NCI-H2029 (cell line): ENCODE results near the gene SMS.
"Not testable (repeated sequence)": the region's sequence is repeated elsewhere in the genome, so short reads cannot be mapped to it uniquely, and the experiment has no call there.

Experiments
- DNase-seq: peaks from one replicate; lab custom pipeline; 2025; lab: John Stamatoyannopoulos, UW

Gene SMS

DNA sequence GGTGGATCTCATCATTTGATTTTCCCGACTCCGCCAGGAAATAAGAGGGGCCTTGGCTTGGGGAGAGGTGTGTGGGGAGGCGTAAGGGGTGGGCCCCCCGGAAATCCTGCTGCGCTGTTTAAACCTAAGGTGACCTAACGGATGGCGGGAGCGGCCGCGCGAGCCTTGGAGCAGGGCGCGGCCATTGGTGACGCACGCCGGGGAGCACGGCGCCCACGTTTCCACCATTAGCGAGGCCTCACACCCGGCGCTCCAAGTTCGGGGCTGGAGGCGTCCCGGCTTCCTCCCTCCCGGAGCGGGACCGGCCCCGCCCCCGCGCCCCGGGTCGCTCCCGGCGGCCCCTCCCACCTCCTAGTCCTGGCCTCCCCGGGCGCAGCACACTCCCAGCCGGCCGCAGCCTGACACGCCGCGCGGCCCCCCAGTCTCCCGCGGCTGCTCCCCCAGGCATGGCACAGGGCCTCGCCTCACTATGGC, at the start of gene SMS:
SMS (plus strand) TSS at position 354 of the 474 bp plus-strand sequence; CDS start at position 470, 116 bp downstream.
- peak; percentile 49 for DNase-seq

DNA sequence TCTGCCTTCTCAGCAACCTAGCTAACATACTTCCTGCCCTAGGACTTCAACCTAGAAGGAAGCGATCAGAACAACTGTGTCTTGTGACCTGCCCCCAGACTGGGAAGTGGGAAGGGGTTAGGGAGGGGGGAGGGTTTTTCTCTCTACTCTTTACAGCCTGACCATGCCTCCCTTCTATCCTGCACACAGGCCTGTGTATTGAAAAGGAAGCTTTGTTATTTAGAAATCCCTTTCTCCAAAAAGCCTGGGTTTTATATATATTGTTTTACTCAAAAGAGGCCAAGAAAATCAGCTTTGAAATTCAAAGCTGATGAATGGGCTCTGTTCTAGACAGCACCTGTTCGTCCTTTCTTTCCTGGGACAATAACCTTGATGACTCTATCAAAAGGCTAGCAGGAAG, 35.2 kb upstream of the SMS start:
- DNase-seq, result peak; percentile 35

DNA sequence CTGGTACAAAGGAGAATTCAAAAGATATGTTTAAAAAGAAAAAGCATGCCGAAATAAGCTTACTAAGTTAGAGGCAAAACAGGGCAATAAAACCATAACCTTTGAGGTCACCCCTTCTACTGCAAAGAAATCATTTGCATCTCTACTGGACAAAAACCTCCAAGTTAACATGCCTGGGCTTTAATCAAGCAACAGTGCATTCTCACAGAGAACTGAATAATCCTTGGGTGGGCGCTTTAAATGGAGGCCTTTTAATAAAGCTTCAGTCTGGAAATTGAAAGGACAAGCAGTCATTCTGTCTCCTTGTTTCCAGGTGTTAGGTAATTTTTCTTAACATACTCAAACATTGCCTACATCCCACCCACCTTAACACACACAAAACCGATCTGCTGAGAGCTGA, 34.6 kb upstream of the SMS start:
- DNase-seq, result no peak

DNA sequence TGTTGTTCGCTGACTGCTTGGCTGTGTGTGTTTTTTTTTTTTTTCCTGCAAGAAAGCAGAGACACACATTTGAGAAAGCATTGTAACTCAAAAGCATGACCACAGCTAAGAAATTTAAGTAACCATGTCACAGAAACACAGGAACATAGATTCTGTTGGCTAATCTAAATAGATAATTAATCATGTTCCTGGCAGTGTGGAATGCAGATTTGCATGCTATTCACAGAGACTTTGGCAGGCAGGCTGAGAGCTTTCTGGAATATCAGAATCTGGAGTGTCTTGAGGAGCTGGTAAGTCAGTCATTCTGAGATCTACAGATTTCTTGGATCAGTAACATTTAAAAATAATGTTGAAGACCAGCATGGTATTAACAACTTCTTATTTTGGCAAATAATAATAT, 33.2 kb upstream of the SMS start:
- DNase-seq, result no peak

DNA sequence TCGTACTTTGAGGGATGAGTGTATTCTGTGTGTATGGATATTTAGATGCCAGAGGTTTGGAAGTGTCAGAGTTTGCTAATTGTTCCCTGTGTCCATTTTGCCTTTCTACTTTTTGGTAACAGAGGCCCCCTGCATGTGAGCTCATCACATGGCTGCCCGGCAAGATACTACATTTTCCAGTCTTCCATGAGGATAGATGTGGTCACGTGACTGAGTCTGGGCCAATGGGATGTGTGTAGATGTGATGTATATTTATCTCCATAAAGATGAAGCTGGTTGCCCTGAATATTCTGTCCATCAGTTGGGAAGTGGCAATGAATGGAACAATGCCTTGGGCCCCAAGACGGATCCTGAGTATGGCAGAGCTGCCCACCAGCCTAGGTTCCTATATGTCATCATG, 29.0 kb upstream of the SMS start:
- no peak for DNase-seq

DNA sequence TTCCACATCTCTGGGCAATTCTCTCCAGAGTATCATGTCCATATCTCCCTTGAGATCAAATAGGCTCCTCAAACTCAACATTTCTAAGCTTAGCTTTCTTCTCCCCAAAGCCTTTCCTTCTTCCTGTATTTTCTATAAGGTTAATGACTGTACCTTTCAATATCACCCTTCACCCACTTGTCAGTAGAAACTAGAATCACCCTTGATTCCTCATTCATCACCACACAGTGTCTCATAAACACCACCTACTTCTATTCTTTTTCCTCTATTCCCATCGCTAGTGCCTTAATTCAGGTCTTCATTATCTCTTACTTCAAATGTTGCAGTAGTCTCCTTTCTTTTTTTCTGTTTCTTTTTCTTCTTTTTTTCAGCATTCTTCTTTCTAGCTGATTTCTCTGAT, 28.3 kb upstream of the SMS start:
- no peak for DNase-seq

DNA sequence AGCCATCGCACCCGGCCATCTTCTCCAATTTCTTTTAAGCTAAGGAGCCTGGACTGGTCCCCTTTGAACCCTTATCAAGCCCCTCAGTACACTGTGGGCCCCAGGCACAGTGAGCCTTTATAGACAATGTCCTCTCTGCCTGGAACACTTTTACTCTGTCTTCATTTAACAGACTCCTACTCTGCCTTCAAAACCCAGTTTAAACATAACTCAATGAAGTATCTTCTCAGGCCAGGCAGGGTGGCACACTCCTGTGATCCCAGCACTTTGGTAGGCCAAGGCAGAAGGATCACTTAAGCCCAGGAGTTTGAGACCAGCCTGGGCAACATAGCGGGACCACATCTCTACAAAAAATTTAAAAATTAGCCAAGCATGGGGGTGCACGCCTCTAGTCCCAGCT, 27.5 kb upstream of the SMS start:
- no peak for DNase-seq

DNA sequence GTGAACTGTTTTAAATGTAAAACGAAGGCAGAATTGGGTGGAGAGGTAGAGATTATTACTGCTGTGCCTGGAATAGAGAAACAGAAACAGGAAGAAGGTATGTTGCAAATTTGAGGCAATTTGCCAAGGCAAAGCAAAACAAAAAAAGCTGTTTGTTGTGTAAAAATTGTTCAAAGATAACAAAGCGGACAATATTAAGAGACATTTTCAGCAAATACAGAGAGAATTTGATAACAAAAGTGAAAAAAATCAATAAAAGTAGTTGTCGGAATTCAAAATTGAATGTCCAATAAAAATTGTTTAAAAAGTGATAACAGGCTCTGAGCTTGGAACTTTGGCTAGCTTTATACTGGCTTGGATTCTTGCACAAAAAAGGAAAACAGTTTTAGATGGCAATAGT, 14.4 kb upstream of the SMS start:
- DNase-seq, result no peak

DNA sequence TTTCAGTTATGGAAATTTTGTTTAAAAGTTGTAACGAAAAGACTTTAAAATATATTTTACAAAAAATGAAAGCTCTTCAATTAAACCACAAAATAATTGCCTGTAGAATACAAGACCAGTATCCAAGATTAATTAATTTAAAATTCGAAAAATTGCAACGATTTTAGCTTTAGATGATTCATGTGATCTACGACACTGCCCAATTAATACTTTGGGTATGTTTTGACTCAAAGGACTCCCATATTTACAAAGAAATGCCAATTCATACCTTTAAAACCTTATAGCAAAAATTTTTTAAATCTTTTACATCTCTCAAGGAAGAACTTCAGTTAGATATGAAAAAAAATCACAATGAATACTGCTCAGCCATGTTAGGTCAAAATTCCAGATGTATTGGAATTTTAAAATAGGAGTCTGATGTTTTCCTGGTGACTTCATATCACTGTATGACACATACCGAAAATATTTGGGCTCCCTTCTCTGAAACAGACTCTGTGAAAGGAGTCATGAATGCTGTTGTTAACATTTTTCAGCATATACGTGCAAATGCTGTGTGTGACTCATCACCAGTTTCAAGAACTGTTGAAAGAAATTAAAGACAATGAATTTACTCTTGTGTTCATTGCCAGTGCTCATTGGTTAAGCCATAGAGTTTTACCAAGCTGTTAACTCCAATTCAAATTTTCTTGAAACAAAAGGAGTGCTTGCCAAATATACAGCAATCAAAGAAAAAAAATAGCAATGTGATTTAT, 13.8 kb upstream of the SMS start:
- DNase-seq, result no peak

DNA sequence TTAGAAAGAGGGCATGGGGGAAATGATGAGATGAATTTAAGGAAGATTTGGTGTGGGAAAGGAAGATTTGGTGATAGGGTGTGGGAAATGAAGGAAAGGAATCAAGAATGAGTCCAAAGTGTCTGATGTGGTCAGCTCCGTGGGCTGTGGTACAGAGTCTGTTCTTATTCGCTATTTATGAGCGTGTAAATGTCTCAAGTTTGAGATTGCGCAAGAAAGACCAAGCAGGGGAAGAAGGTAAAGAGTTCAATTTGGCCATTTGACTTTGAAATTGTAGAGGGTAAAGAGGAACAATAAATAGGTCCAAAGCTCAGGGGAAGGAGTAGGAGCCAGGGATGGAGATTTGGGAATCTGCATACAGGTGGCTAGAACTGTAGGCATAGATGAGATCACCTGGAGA, 11.3 kb upstream of the SMS start:
- DNase-seq, result no peak

DNA sequence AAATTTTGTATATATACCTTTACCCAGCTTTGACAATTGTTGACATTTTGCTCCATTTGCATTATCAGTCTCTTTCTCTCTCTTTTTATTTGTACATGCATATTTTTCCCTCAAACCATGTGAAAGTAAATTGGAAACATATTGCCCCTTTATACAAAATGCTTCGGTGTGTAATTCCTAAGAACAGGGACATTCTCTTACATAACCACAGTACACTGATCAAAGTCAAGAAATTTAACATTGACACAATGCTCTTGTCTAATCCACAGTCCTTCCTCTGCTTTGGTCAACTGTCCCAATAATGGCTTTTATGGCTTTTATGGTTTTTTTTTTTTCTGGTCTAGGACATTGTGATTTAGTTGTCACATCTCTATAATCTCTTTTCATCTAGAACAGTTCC, 9.5 kb upstream of the SMS start:
- DNase-seq, result no peak

DNA sequence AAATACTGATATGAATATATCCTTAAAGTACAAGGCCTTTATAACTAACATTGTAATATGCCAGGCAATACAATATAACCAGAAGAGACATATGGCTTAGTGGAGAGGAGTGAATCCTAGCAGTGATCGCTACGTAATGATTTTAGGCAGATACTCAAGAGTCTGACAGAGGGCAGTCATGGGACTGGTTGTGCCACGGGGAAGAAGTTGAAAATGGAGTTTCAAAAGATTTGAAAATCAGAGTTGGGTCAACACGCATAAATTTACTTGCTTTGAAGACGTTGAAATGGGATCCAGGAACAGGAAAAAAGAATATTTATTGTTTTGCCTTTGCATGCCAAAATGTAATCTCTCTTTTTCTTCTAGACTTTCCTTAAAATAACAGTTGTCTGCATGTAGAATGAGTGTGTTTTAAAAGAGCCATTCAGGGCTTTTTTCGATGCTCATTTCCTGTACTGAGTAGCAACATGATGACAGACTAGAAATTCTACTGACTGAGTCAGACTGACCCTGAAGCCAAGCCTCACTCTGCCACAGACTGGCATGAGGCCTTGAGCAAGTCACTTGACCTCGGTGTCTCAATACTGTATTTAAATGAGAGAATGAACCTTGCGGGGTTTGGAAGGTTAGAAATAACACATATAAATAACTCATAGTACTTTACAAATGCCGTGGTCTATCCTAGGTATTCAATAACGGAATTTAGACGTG, 8.1 kb upstream of the SMS start:
- no peak for DNase-seq

DNA sequence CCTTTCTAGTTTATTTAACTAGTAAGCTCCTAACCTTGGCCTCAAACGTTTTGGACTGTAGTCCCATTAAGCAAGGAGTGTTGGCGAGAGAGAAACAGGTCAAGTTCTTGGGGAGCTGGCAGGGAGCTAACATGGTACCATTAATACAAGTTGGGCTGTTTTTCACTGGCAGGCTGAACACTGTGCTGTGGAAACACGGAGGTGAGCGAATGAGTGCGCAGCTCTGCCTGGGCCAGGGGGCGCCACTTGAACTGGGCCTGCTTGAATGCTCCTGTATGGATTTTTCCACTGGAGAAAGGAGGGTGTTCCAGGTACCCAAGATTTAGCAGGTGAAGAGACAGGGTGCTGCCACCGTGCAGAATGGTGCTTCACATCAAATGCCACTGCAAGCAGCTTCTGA, 7.4 kb upstream of the SMS start:
- no peak for DNase-seq

DNA sequence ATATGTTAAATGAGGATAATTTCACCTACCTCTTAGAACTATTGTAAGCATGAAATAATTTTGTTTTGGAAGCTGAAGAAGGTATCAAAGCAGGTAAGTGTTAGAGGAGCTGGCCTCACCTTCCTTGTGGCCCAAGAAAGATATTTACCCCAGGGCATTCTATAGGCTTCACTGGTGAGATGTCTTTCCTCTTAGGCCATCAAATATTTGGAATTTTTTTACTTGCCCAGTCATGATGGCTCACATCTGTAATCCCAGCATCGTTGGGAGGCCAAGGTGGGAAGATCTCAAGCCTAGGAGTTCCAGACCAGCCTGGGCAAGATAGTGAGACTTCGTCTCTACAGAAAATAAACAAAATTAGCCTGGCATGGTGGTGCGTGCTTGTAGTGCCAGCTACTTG, 6.1 kb upstream of the SMS start:
- DNase-seq, result no peak

DNA sequence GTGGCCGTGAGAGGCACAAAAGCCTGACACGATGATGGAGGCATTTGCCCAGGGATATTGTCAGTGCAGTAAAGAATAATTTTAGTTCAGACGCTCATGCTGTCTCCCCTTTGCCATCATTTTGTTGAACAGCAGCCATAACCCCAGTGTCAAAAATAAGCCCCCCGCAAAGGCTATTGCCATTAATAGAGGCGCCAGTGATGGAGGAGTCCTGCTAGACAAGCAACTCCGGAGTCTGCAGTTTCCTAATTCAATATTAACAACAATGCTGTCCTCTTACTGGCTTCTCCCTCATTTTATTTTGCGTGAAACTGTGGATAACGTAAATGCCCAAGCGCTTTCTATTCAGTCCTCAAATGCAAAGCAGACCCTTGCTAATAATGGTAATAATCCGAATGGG, 603 bp upstream of the SMS start:
- no peak for DNase-seq

DNA sequence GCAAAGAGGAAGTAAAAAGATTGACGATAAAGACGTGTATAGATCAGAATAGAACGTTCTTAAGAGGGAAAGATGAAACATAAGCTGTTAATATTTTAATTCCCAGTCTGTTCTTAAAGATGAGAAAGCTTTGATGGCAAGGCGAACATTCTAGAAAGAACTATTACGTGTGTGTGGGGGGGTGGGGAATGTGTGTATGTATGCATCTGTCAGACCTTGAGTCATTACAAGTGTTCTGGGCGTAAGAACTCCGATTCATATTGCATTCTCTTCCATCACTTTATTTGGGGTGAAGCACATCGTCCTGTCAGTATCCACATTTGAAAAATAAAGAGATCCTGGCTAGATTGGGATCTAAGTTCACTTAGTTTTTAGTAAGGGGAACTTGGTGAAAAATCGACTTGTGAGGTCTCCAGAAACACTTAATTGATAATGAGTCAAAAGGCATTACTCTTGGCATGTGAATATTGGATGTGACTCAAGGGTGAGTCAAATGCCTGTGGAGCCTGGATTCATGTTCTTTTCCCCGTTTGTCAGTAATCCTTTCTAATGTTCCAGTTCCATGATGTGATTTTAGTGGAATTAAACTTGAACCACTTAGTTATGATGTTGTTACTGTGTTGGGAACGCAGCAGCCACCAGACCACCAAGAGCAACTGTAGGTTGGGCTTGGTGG, 3.1 kb downstream of the SMS start:
- DNase-seq, result no peak

DNA sequence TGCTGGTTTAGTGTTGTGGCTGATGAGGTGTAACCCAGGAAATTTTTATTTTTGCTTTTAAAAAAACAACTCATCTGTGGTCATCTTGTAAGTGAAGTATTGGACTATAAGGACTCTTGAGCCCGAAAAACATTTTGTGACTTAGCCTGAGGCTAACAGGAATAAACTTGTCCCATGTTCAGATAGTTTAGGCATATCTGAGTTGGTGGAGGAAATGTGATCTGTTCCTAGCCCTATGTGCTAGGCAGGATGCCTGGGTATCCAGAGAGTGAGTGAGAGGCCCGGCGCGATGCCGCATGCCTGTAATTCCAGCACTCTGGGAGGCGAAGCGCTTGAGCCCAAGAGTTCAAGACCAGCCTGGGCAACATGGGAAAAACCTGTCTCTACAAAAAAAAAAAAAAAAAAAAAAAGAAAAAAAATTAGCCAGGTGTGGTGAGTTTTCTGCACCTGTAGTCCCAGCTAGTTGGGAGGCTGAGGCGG, 3.7 kb downstream of the SMS start:
- DNase-seq, result no peak

DNA sequence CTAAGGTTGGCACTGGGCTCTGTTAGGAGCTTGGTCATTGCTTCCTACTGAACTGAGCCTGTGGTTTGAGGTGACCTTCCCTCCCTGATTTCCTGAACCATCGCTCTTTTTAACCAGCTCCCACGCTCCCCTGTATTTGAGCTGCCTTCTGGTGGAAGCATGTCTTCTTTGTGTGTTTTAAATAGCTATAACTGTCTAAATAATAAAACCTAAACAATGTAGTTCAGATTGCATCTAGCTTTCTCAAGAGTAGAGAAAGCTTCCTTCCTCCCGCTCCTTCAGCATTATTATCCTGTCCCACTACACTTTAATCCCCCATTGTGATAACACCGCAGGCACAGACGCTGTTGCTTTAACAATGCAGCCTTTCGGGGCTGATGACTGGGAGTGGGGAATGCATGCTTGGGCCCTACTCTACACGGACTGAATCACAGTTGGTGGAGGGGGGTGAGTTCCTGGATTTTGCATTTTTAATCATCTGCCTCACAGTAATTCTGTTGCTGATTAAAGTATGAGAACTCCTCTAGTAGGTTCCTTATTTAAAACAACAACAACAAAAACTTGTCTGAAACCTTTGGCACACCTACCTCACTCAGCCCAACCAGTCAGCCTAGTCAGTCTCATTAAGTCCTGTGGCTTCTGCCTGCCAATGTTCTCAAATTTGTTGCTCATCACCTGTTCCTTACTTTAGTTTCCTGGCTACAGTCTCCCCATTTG, 6.6 kb downstream of the SMS start:
- DNase-seq, result no peak

DNA sequence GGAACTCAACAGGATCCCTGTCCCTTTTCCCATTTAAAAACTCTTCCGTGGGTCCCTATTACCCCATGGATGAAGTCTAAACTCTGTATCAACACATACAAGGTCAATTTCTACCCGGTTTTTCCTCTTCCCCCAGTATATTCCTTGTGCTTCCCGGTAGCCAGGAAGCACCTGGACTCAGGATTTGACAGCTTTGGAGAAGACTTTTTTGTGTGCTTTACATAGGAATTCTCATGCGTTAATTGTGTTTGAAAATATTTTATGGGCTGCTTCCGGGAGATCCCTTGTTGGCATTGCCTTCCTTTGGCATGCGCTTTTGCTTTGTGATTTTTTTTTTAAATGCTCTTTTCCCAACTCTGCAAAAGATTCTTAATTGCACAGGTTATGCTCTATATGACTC, 7.2 kb downstream of the SMS start:
- DNase-seq, result no peak

DNA sequence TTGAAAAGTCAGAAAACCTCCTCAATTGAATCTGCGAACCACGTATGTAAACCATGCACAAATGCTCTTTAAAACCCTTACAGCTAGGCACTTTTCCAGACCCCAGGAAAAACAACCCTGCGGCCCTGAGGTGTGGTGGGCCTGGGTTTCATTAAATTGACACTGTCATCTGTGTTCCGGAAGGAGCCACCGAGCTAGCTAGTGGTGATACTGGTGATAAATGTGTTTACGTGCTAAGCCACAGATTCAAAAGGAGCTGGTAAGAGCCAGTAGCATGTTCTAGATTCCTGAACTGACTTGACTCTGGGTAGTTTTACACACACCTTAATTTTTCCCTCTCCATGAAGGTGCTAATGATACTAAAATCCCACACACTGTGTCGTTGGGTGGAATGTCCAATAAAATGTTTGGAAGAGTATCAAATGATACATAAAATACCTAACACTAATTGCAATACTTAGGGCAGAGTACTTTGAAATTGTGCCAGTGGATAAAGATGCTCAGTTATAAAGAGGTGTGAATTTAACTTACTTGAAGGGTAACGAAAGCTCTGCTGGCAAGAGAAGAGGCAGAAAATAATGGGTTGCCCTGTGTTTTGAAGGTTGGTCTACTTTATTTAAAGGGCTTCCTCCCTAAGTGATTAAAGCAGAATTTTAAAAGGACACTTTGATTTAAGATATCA, 8.5 kb downstream of the SMS start:
- no peak for DNase-seq

DNA sequence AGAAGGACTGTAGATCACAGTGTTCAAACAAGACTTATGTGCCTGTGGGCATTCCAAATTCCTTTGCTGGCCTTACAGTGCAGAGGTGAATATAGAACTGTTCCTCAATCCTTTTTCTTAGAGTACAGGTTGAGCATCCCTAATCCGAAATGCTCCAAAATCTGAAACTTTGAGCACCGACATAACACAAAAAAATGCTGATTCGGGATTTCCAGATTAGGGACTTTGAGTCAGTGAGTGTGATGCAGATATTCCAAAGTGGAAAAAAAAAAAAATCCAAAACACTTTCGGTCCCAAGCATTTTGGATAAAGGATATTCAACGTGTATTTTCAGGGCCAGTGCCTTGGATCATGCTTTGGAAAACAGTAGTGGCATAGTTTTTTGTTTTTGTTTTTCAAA, 9.2 kb downstream of the SMS start:
- no peak for DNase-seq

DNA sequence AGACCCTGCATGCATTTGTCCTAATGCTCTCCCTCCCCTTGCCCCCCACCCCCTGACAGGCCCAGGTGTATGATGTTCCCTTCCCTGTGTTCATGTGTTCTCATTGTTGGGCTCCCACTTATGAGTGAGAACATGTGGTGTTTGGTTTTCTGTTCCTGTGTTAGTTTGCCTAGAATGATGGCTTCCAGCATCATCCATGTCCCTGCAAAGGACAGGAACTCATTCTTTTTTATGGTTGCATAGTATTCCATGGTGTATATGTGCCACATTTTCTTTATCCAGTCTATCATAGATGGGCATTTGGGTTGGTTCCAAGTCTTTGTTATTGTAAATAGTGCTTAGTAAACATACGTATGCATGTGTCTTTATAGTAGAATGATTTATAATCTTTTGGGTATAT, 10.0 kb downstream of the SMS start:
- not testable (repeated sequence) for DNase-seq
